WTC11 (cell line): ENCODE measurements around the gene SPINT2. TPM values are rescaled to one million over a fixed set of nuclear protein-coding genes. Genes with fewer than 3 reads are reported as not detected.
A peak's percentile ranks its signal among the peaks of the same experiment; 100 is the strongest.

Source experiments
- ATAC-seq: fragments of 200-7000 bp; cut with Tn5 transposase; 2 replicates; pipeline ENCODE4 v1.10.0; 2021; ENCODE audit warnings: mild to moderate bottlenecking, moderate library complexity
- CTCF ChIA-PET: fragments of 300-600 bp; sonication (Branson Sonifier 250); formaldehyde crosslinking; loops from one replicate; lab custom pipeline; 2021; ENCODE audit warnings: antibody characterized with exemption; lab: Charles Lee
- POLR2A ChIA-PET: fragments of 350-600 bp; sonication (Branson Sonifier 250); formaldehyde crosslinking; loops from one replicate; lab custom pipeline; 2021; ENCODE audit warnings: antibody characterized with exemption; lab: Charles Lee
- DNase-seq: peaks from one replicate; pipeline ENCODE4 v3.0.0; 2021; ENCODE audit warnings: low spot score
- H3K27ac Mint-ChIP-seq: 2 replicates; pipeline ENCODE4 v1.8.0; 2021; ENCODE audit warnings: mixed read lengths
- H3K27me3 Mint-ChIP-seq: 2 replicates; pipeline ENCODE4 v1.8.0; 2021; ENCODE audit warnings: low read depth, mild to moderate bottlenecking, moderate library complexity, mixed read lengths
- H3K36me3 Mint-ChIP-seq: 2 replicates; pipeline ENCODE4 v1.8.0; 2021; ENCODE audit warnings: mixed read lengths
- H3K4me1 Mint-ChIP-seq: 2 replicates; pipeline ENCODE4 v1.8.0; 2022; ENCODE audit warnings: mixed read lengths
- H3K4me3 Mint-ChIP-seq: 2 replicates; pipeline ENCODE4 v1.8.0; 2021; ENCODE audit warnings: mild to moderate bottlenecking, moderate library complexity, mixed read lengths
- H3K9me3 Mint-ChIP-seq: 2 replicates; pipeline ENCODE4 v1.8.0; 2021; ENCODE audit warnings: mixed read lengths
- CBFB ChIP-seq: sonication (generic); formaldehyde crosslinking; IDR thresholded peaks from 2 replicates; pipeline ENCODE4 v1.8.1; 2022; ENCODE audit warnings: mild to moderate bottlenecking, low read depth, missing genetic modification reagents
- EMX1 ChIP-seq: fragments of 250-450 bp; sonication (Bioruptor Pico); IDR thresholded peaks from 2 replicates; pipeline ENCODE4 v1.8.0; 2021; ENCODE audit warnings: mild to moderate bottlenecking
- ESRRA ChIP-seq: sonication (generic); formaldehyde crosslinking; IDR thresholded peaks from 2 replicates; pipeline ENCODE4 v1.8.1; 2022; ENCODE audit warnings: mild to moderate bottlenecking, missing genetic modification reagents, borderline replicate concordance
- ETV6 ChIP-seq: sonication (generic); formaldehyde crosslinking; IDR thresholded peaks from 2 replicates; pipeline ENCODE4 v1.8.1; 2022; ENCODE audit warnings: mild to moderate bottlenecking, missing genetic modification reagents
- GTF2I ChIP-seq: fragments of 250-450 bp; sonication (Bioruptor Pico); conservative IDR thresholded peaks from 2 replicates; pipeline ENCODE4 v1.4.0; 2021; ENCODE audit warnings: mild to moderate bottlenecking
- HMGXB4 ChIP-seq: sonication (generic); formaldehyde crosslinking; IDR thresholded peaks from 2 replicates; pipeline ENCODE4 v1.8.1; 2023; ENCODE audit warnings: mild to moderate bottlenecking, moderate library complexity, missing genetic modification reagents
- MYBL2 ChIP-seq: sonication (generic); formaldehyde crosslinking; IDR thresholded peaks from 2 replicates; pipeline ENCODE4 v1.8.1; 2023; ENCODE audit warnings: mild to moderate bottlenecking, moderate library complexity, missing genetic modification reagents
- NFATC4 ChIP-seq: fragments of 250-450 bp; sonication (Bioruptor Pico); IDR thresholded peaks from 2 replicates; pipeline ENCODE4 v1.9.0; 2021; ENCODE audit warnings: mild to moderate bottlenecking
- SP1 ChIP-seq: sonication (generic); formaldehyde crosslinking; conservative IDR thresholded peaks from 2 replicates; pipeline ENCODE4 v1.8.1; 2022; ENCODE audit warnings: missing genetic modification reagents
- ZNF121 ChIP-seq: sonication (generic); formaldehyde crosslinking; IDR thresholded peaks from 2 replicates; pipeline ENCODE4 v1.8.0; 2023; ENCODE audit warnings: missing genetic modification reagents
- ZNF219 ChIP-seq: sonication (generic); formaldehyde crosslinking; IDR thresholded peaks from 2 replicates; pipeline ENCODE4 v1.8.0; 2023; ENCODE audit warnings: missing genetic modification reagents, mild to moderate bottlenecking, borderline replicate concordance
- ZNF317 ChIP-seq: sonication (generic); formaldehyde crosslinking; IDR thresholded peaks from 2 replicates; pipeline ENCODE4 v1.8.1; 2023; ENCODE audit warnings: low read depth, mild to moderate bottlenecking, moderate library complexity, missing genetic modification reagents, borderline replicate concordance
- ZNF396 ChIP-seq: fragments of 250-450 bp; sonication (Bioruptor Pico); IDR thresholded peaks from 2 replicates; pipeline ENCODE4 v1.8.0; 2021; ENCODE audit warnings: mild to moderate bottlenecking, moderate library complexity, borderline replicate concordance
- ZNF416 ChIP-seq: fragments of 250-450 bp; sonication (Bioruptor Pico); IDR thresholded peaks from 2 replicates; pipeline ENCODE4 v1.9.0; 2021; ENCODE audit warnings: mild to moderate bottlenecking, inconsistent platforms
- total RNA-seq: library from RNA; stranded (reverse); gene quantifications from 3 replicates; pipeline ENCODE4 v1.2.3, GENCODE V29; 2021
- TF ChIP-seq, protein P1 (sequence below): sonication (generic); formaldehyde crosslinking; IDR thresholded peaks from 2 replicates; pipeline ENCODE4 v1.8.0; 2022; ENCODE audit warnings: mild to moderate bottlenecking, missing genetic modification reagents
- TF ChIP-seq, protein P2 (sequence below): sonication (generic); formaldehyde crosslinking; IDR thresholded peaks from 2 replicates; pipeline ENCODE4 v1.8.0; 2022; ENCODE audit warnings: missing genetic modification reagents

Gene SPINT2
- total RNA-seq, 1 experiment from 2014 or later = 335 TPM

GRCh38 chr19:38304352-38304865 lies 40.0 kb downstream of the SPINT2 start (continued):
- TF ChIP-seq ESRRA (CRISPR knock-in tag) (no peak), NFATC4 (peak; percentile 41; the same call in 1 of the 2 replicates)

GRCh38 chr19:38304866-38305429 lies 40.6 kb downstream of the SPINT2 start:
- Mint-ChIP-seq H3K4me1 (peaks cover 16% of the 10 kb centered on the region), H3K36me3 (no peaks in the 10 kb centered on the region), H3K4me3 (peak overlapping the region; percentile 74), H3K27me3 (peaks cover 4% of the 10 kb centered on the region), H3K27ac (peak overlapping the region; percentile 88), H3K9me3 (no peaks in the 10 kb centered on the region)
- DNase-seq (peak; percentile 90), ATAC-seq (peak; percentile 86)
- TF ChIP-seq ETV6 (CRISPR knock-in tag) = no peak
- peak; percentile 90 for TF ChIP-seq SP1
- TF ChIP-seq ZNF416 = 0 out of 2 replicates have a peak, but pooled peaks have one; percentile 25
- peak; percentile 33; the same call in 1 of the 2 replicates for TF ChIP-seq MYBL2 (CRISPR knock-in tag)
- no peak for TF ChIP-seq ZNF317 (CRISPR knock-in tag)
- TF ChIP-seq, protein P1, sequence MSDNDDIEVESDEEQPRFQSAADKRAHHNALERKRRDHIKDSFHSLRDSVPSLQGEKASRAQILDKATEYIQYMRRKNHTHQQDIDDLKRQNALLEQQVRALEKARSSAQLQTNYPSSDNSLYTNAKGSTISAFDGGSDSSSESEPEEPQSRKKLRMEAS = peak; percentile 67; the same call in 1 of the 2 replicates
- TF ChIP-seq ZNF219 = 0 out of 2 replicates have a peak, but pooled peaks have one; percentile 38
- POLR2A ChIA-PET = interaction anchor here (0.5 to 2.6 kb wide), 13 partner anchors 9 to 342 kb away, joined by 3 to 17 read pairs (median 3); partner anchors contain the start of genes ACTN4, GGN, PSMD8 and SPINT2
- CTCF ChIA-PET = interaction anchor here (0.6 to 2.3 kb wide), 11 partner anchors 15 to 98 kb away, joined by 3 to 12 read pairs (median 7); partner anchors contain the start of genes CATSPERG, FAM98C, KCNK6 and PPP1R14A

GRCh38 chr19:38306236-38306635 lies 41.9 kb downstream of the SPINT2 start:
- Mint-ChIP-seq H3K27ac (no peak overlapping the region), H3K4me1 (peaks cover 11% of the 10 kb centered on the region), H3K4me3 (no peak overlapping the region), H3K27me3 (peaks cover 4% of the 10 kb centered on the region), H3K9me3 (no peaks in the 10 kb centered on the region), H3K36me3 (no peaks in the 10 kb centered on the region)
- DNase-seq (no peak), ATAC-seq (no peak)
- peak; percentile 76; the same call in 1 of the 2 replicates for TF ChIP-seq ZNF121 (CRISPR knock-in tag)
- TF ChIP-seq EMX1 (CRISPR knock-in tag) = no peak
- TF ChIP-seq ZNF396 (CRISPR knock-in tag) = no peak
- ChIA-PET CTCF (no interaction called here), POLR2A (no interaction called here)

DNA sequence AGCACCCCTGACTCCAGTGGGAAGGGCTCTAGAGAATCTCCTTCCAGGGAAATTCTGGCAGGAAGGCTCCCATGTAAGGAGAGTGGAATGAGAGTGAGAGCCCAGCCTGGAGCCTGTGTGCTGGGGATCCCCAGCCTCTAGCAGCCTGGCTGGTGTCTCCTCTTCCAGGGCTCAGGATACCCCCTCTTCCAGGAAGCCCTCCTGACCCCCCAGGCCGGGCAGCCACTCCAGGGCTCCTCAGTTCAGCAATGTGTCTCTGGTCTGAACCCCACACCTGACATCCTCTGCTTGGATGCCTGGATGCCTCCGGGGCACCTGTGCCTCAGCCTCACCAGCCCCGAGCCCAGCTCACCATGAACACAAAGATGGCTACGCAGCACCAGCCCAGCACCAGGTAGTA lies 42.7 kb downstream of the SPINT2 start:
- TF ChIP-seq, protein P2, sequence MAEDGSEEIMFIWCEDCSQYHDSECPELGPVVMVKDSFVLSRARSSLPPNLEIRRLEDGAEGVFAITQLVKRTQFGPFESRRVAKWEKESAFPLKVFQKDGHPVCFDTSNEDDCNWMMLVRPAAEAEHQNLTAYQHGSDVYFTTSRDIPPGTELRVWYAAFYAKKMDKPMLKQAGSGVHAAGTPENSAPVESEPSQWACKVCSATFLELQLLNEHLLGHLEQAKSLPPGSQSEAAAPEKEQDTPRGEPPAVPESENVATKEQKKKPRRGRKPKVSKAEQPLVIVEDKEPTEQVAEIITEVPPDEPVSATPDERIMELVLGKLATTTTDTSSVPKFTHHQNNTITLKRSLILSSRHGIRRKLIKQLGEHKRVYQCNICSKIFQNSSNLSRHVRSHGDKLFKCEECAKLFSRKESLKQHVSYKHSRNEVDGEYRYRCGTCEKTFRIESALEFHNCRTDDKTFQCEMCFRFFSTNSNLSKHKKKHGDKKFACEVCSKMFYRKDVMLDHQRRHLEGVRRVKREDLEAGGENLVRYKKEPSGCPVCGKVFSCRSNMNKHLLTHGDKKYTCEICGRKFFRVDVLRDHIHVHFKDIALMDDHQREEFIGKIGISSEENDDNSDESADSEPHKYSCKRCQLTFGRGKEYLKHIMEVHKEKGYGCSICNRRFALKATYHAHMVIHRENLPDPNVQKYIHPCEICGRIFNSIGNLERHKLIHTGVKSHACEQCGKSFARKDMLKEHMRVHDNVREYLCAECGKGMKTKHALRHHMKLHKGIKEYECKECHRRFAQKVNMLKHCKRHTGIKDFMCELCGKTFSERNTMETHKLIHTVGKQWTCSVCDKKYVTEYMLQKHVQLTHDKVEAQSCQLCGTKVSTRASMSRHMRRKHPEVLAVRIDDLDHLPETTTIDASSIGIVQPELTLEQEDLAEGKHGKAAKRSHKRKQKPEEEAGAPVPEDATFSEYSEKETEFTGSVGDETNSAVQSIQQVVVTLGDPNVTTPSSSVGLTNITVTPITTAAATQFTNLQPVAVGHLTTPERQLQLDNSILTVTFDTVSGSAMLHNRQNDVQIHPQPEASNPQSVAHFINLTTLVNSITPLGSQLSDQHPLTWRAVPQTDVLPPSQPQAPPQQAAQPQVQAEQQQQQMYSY = no peak
- TF ChIP-seq NFATC4 = no peak
- no peak for DNase-seq

GRCh38 chr19:38307597-38307996 lies 43.2 kb downstream of the SPINT2 start:
- CTCF ChIA-PET = no interaction called here
- DNase-seq (no peak), ATAC-seq (no peak)
- TF ChIP-seq EMX1 (CRISPR knock-in tag) = no peak
- TF ChIP-seq, protein P2 = no peak
- TF ChIP-seq HMGXB4 (CRISPR knock-in tag) = no peak
- no peak for TF ChIP-seq GTF2I (CRISPR knock-in tag)
- no peak for TF ChIP-seq CBFB

More for the DNA sequence above, 42.7 kb downstream of the SPINT2 start:
- H3K9me3 Mint-ChIP-seq = no peaks in the 10 kb centered on the region
- peaks cover 4% of the 10 kb centered on the region for H3K27me3 Mint-ChIP-seq
- CTCF ChIA-PET = no interaction called here
- no peak overlapping the region for H3K4me3 Mint-ChIP-seq
- H3K36me3 Mint-ChIP-seq = no peaks in the 10 kb centered on the region
- no peak overlapping the region for H3K27ac Mint-ChIP-seq
- POLR2A ChIA-PET = no interaction called here
- ATAC-seq = no peak
- H3K4me1 Mint-ChIP-seq = peaks cover 11% of the 10 kb centered on the region

More at GRCh38 chr19:38307597-38307996, 43.2 kb downstream of the SPINT2 start:
- POLR2A ChIA-PET = no interaction called here
- Mint-ChIP-seq H3K9me3 (no peaks in the 10 kb centered on the region), H3K4me1 (peaks cover 11% of the 10 kb centered on the region), H3K4me3 (no peak overlapping the region), H3K27me3 (peaks cover 4% of the 10 kb centered on the region; the same call in 1 of the 2 replicates), H3K27ac (no peak overlapping the region), H3K36me3 (no peaks in the 10 kb centered on the region)
